GM18519 (cell line): ENCODE measurements around the gene TRIM34.
"Not testable (repeated sequence)": the region's sequence is repeated elsewhere in the genome, so short reads cannot be mapped to it uniquely, and the experiment has no call there.

Experiments
- ATAC-seq: cut with Tn5 transposase; IDR thresholded peaks from one replicate; pipeline ENCODE4 v1.9.1; 2021; ENCODE audit warnings: mild to moderate bottlenecking, moderate library complexity; ENCODE audit not compliant: unreplicated experiment, low FRiP score

Gene TRIM34

DNA sequence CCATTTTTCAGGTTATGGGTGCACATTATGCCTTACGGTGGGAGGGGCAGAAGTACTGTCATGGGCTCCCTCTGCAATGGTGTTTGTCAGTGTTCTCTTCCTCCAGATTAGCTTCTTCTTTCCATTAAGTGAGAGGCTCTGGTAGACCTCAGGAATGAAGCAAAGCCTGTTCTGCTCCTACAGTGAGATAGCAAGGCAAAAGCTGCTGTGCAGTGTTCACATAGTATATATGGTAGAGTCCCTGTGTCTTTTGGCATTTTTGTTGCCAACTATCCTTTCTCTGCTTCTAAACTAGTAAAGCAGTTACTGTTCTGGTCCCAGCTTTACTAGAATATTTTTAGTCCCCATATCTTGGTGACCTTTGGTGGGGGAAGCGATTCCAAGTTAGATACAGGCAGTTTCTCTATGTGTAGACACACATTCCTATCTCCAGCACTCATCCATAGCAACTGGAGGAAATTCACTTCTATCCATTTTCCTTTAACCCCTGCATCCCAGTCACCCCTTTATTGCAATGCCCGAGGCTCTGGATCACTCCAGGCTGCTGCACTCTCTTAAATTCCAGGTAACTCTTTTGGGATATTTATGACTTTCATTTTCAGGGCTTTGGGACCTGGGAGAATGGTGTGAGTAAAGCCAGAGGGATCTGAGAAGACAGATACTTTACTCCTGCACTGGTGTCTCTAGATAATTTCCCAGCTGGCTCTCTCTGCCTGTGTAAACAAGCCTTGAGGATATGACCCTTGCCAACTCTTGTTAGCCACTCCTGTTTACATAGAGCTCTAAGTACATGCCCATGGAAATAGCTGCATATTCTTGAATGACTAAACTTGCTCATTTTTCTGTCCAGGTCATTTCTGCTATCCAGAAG lies 3.9 kb upstream of the TRIM34 start:
- ATAC-seq, result no peak

DNA sequence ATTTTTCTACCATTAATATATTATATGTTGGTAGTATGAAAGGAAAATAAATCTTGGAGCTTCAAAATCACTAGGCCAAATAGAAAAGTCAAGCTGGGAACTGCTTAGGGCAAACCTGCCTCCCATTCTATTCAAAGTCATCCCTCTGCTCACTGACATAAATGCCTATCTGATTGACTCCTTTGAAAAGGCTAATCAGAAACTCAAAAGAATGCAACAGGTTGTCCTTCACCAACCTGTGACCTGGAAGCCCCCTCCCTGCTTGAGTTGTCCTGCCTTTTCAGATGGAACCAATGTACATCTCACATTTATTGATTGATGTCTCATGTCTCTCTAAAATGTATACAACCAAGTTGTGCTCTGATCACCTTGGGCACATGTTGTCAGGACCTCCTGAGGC lies 3.2 kb upstream of the TRIM34 start:
- no peak for ATAC-seq

DNA sequence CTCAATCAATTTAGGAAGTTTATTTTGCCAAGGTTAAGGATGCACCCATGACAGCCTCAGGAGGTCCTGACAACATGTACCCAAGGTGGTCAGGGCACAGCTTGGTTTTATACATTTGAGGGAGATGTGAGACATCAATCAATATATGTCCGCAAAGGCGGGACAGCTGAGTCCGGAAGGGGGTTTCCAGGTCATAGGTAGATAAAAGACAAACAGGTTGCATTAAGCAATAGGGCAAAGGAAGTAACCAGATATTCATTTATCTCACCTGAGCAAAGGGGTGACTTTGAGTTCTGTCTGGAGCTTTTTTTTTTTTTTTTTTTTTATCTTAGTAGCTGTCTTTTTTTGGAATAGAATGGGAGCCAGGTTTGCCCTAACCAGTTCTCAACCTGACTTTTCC lies 2.0 kb upstream of the TRIM34 start:
- ATAC-seq, result no peak

DNA sequence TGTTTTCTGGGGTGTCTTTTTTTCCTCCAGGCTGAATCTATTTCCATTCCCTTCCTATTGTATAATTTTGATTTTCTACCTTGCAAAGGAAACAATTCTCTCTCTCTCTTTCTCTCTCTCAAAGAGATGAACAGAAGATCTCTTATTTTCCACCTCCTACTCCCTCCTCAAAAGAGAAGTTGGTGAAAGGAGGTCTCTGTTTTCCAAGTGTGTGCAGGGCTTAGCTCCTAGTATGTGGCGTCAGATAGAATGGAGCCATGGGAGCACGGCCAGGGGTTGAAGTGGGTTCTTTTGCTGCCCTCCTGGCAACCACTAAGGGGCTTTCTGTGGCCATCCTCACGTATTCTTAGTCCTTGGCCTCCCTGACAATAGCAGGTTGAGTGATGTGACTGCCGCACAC lies 480 bp downstream of the TRIM34 start:
- no peak for ATAC-seq

DNA sequence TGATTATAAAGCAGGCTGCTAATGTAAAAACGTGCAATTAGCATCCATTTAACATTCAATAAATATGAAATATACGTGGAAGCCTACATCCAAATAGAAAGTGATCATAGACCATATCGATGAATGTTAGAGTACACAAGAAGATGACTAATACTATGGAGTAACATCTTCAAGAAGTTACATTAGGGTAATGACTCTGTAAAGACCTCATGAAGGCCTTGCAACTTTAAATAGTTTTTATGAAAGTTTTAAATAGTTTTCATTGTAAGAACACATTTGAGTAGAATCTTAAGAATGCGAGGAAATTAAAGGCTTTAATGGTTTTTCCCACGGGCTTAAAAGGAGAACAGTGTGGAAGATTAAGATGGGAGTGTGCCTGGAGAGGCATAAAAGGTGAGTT lies 1.4 kb downstream of the TRIM34 start:
- no peak for ATAC-seq

DNA sequence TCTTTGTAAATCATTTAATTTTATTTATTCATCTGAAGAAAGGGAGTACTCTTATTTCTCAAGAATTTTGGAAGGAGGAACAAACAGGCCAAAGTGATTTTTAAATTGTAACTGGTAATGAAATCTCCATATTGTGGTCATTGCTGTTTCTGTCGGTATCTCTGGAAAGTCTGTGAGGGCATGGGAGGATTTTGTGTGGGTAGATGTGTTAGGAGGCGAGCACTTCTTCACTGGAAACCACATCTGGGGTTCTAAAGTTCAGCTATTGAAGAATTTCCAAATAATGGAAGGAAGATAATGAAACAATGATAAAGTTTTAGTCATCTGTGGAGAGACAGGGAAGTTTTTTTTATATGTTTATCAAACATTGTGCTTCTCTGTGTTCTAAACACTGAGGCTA lies 6.6 kb downstream of the TRIM34 start:
- no peak for ATAC-seq

DNA sequence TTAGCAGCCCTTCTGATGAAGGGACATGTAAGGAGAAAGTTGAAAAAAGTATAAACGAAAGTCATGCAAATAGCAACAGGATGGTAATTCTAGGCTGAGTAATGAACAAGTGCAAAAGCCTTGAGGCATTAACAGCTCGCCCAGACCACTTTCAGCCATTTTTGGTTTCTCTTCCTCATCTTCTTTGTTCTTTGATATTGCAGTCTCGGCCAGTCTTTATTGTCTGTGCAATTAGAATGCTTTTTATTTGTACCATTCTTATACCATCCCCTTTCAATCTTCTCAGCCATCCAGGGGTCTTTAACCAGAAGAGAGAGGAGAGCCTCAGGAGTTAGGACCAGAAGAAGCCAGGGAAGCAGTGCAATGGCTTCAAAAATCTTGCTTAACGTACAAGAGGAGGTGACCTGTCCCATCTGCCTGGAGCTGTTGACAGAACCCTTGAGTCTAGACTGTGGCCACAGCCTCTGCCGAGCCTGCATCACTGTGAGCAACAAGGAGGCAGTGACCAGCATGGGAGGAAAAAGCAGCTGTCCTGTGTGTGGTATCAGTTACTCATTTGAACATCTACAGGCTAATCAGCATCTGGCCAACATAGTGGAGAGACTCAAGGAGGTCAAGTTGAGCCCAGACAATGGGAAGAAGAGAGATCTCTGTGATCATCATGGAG lies 7.3 kb downstream of the TRIM34 start:
- peak; percentile 94 for ATAC-seq

DNA sequence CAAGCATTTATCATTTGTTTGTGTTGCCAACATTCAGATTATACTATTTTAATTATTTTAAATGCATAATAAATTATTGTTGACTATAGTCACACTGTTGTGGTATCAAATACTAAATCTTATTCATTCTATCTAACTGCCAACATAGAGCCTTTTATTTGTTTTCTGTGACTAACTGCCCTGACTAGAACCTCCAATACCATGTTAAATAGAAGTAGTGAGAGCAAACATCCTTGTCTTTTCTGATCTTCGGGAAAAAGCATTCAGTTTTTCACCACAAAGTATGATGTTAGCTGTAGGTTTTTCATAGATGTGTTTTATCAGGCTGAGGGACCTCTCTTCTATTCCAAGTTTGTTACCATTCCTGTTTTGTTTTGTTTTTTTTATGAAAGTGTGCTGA lies 15.2 kb downstream of the TRIM34 start:
- no peak for ATAC-seq

DNA sequence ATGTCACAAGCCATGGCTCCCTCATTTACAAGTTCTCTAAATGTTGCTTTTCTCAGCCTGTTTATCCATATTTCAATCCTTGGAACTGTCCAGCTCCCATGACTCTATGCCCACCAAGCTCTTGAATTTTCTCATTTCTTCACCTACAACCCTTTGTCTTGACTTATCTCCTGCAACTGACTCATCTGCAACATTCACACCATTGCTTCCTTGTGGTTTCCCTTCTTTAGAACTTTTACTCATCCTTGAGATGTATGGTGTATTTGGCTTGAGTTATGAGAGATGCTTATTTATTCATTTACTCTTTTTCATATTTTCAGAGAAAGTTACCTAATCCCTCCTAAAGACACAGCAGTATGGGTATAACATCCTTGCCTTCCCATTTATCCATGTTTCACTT lies 18.8 kb downstream of the TRIM34 start:
- no peak for ATAC-seq

DNA sequence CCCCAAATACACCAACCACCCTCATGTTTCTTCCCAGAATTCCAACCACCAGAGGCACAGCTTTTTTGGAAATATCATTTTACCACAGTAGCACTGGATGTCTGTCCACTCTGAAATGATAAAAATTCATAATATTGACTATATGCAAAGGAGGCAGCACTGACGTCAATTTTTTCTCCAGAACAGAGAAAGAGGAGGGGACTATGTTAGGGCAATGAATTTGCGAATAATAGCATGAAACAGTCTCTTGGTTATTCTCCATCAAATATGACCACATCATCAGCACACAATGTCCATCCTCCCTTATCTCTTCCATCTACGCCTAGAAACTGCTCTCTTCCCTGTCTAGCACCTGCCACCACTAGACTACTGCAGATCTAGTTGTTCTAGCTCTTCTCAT lies 21.3 kb downstream of the TRIM34 start:
- no peak for ATAC-seq

DNA sequence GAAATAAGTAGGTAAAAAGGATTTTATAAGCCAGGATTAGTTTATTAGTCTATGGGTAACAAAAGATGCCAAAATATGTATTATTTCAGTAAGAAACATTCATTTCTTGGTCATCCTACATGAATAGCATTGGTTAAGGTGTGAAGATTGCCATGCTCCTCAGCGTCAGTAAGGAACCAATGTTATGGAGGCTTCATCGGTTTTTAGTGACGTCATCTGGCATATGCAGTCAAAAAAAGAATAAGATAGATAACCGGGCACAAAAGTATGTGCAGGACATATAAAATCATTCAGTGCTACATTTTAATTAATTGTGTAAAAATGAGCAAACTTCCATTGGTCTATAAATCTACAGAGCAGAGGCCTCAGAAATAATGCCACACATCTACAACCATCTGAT lies 30.7 kb downstream of the TRIM34 start:
- no peak for ATAC-seq

DNA sequence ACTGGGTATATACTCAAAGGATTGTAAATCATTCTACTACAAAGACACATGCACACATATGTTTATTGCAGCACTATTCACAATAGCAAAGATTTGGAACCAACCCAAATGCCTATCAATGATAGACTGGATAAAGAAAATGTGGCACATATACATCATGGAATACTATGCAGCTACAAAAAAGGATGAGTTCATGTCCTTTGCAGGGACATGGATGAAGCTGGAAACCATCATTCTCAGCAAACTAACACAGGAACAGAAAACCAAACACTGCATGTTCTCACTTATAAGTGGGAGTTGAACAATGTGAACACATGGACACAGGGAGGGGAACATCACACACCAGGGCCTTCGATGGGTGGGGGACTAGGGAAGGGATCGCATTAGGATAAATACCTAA lies 32.2 kb downstream of the TRIM34 start:
- ATAC-seq, result not testable (repeated sequence)

DNA sequence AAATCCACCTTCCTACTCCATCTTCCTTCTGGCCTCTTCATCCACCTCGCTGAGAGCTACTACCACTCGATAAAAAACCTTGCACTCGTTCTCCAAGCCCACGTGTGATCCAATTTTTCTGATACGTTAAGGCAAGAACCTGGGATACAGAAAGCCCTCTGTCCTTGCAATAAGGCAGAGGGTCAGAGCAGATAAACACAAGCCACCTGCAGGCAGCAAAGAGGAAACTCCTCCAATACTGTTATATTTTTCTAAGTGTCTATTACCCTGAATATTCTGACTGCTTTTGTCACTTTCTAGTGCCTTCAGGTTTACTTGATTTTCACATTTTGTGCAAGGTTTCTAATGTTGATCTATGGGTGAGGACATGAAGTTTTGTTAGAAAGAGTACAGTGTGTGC lies 33.5 kb downstream of the TRIM34 start:
- no peak for ATAC-seq

DNA sequence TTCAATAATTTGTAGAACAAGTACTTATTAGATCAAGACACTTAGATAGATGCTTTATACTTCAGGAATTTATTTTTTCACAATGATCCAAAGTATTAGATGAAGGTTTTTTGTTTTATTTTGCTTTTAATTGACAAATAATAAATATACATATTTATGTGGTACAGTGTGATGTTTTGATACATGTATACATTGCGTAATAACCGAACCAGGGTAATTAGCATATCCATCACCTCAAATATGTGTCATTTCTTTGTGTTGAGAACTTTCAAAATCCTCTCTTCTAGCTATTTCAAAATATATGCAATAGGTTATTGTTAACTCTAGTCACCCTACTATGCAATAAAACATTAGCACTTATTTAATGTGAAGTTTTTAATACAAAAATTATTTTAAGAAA lies 38.7 kb downstream of the TRIM34 start:
- no peak for ATAC-seq

DNA sequence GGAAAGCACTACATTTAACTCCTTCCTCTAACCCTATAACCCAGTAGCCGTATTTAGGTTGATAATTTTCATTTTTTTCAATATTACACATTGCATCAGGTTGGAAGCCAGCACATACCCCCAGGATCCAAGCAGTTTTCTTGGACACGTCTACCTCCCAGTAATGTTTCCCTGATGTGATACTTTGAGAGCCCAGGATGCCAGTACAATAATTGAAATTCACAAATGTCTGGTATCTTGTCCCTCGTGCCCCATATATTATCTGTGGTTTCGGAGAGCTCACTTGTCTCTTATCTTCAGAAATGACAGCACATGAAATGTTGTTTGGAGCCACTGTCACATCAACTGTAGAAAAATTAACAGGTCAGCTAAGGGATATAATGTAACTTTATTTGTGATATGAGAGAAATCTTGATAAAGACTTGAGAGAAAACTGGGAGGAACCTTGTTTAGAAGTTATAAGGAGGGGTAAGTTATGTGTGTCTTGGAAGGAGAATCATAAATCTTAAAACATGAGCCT lies 40.3 kb downstream of the TRIM34 start:
- ATAC-seq, result no peak

DNA sequence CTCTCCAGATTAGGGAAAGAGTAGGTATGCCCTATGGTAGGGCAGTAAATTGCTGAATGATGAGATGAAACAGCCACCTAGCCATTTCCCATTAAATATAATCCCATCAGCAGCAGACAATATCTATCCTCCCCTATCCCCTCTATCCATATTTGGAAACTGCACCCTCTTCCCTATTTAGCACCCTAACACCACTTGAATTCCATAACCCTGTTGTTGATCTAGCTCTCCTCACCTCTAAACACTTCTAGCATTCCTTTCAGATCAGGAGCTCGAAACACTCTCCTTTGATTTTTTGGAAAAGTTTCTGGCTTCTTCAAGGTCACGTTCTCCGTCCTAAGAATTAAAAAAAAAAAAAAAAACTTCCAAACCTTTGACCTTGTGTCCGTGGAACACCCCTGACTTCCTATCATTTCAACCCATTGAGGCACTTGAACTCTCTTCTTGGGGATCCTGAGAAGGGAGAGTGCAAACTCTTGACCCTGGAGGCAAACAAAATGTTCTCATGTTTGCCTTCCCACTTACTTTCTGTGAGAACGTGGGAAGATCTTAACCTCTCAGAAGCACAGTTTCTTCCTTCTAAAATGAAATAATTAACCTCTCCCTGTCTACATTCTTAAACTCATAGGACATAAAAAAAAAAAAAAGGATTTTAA lies 41.1 kb downstream of the TRIM34 start:
- ATAC-seq, result no peak

DNA sequence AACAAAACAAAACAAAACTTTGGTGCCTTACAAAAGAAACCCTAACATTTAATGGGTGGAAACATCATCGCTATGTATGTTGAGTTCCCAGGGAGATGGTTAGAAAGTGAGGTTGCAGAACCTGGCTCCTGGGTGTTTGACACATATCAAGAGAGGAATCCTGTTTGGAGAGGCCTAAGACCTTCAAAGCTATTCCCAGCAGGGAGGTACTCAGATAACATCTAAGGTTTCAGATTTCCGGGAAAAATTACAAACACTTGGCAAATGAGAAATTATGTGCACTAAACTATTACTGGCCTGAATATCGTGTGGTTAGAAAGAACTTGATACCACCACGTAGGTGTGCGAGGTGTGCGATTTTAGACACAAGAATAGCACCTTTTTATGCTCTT lies 41.6 kb downstream of the TRIM34 start:
- ATAC-seq, result no peak

DNA sequence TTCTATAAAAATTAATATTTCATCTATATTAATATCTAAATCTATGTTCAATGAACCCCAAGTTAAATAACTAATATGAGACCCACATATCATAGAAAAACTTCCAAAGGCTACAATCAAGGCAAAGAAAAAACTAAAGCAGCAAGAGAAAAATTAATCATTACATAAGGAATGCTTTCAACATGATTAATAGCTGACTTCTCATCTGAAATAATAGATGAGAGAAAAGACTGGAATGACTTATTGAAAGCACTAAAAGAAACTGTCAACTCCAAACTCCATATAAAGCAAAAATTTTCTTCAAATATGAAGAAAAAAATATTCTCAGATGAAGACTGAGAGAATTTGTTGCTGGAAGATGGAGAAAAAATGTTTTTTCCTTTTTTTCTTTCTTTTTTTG lies 47.0 kb downstream of the TRIM34 start:
- ATAC-seq, result no peak

DNA sequence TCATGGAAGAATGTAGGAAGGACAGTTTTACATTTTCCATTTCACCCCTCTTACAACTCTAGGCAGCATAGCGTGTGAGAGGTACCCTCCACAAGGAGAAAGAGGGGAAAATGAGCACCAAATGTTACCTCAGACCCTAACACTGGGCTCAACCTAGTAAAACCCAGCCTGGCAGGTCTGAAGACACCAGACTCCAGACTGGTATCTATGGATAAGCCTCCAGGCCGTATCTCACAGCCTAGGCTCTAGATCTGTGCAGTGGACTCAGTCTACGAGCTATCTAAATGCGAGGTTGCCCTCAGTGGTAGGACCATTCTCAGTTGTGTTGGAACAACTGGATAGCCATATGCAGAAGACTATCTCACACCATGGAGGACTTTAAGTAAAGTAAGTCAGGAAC lies 49.6 kb downstream of the TRIM34 start:
- ATAC-seq, result no peak

DNA sequence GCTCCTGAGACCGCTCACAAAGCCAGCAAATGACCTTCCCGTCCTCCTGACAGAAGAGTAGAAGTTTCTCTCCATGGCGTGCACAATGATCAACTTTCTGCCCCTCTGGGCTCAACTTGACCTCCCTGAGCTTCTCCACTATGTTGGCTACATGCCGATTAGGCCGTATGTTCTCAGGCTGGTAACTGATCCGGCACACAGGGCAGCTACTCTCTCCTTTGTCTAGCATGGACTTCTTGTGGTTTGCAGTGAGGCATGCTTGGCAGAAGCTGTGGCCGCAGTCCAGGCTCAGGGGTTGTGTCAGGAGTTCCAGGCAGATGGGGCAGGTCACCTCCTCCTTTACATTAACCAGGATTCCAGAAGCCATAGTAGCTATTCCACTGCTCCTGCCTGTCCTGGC lies 55.0 kb downstream of the TRIM34 start:
- no peak for ATAC-seq

DNA sequence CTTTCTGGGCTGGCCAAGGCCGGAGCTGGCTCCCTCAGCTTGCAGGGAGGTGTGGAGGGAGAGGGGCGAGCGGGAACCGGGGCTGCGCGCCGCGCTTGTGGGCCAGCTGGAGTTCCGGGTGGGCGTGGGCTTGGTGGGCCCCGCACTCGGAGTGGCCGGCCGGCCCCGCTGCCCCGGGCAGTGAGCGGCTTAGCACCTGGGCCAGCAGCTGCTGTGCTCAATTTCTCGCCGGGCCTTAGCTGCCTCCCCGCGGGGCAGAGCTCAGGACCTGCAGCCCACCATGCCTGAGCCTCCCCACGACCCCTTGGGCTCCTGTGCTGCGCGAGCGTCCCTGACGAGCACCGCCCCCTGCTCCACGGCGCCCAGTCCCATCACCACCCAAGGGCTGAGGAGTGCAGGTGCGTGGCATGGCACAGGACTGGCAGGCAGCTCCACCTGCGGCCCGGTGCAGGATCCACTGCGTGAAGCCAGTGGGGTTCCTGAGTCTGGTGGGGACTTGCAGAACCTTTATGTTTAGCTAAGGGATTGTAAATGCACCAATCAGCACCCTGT lies 58.2 kb downstream of the TRIM34 start:
- not testable (repeated sequence) for ATAC-seq
